ENCODE measurements around the gene FAM222B. TPM values are rescaled to one million over a fixed set of nuclear protein-coding genes. Genes with fewer than 3 reads are reported as not detected.

The FAM222B gene
- total and polyA plus RNA-seq, 9 of the 15 experiments (the other 6 are each of a cell fraction or from before 2014, with no cell fraction given) = 4.0 to 34.6 (median 7.5) TPM

GRCh38 chr17:28745786-28746411, 96.7 kb downstream of the FAM222B start:
- H3K4me1 ChIP-seq (replicated peaks in 1 of 2; ENCODE audit: control insufficient read depth in 2 of 2, insufficient read depth in 2 of 2, low read length in 2 of 2) = peaks cover 39 to 78% of the 10 kb centered on the region in 2 experiments
- ATAC-seq = no peak
- in situ Hi-C loops (cut with MboI) = no loop called here
- H3K9me3 ChIP-seq (replicated peaks; ENCODE audit: control insufficient read depth, insufficient read depth, low read depth, low read length) = no peaks in the 10 kb centered on the region
- peaks cover 60% of the 10 kb centered on the region for H3K79me2 ChIP-seq (ENCODE audit: control insufficient read depth, insufficient read depth, low read length)
- ChIA-PET CTCF (ENCODE audit: low intra/inter-chr PET ratio) (interaction anchor here (1.9 kb wide), 1 partner anchor 19 kb away, joined by 14 read pairs; the partner anchor contains the start of genes NEK8 and TLCD1), POLR2A (interaction anchor here (0.7 to 17.4 kb wide), 8 partner anchors 10 to 206 kb away, joined by 3 to 367 read pairs (median 4); partner anchors contain the start of genes NEK8, RPL23A and TLCD1)
- peak overlapping the region; percentile 94 for H3K4me2 ChIP-seq (ENCODE audit: insufficient read depth, low read length)
- intact Hi-C loops (cut with micrococcal nuclease) = no loop called here
- WGBS (ENCODE audit: insufficient coverage, low coverage, missing lambda C conversion rate) = 67% methylated on average over 4 of the region's 4 CpGs
- BruUV-seq (replicated peaks) = no TSS peak
- H3K27ac ChIP-seq (ENCODE audit: extremely low read depth, low read depth, low read length) = peak overlapping the region; percentile 96
- peak overlapping the region; percentile 87 for H3K4me3 ChIP-seq
- peak overlapping the region; percentile 93 to 99; a peak in 3 of 4 replicates for H3K9ac ChIP-seq (ENCODE audit: insufficient read depth in 1 of 2, low read depth in 2 of 2, low read length in 2 of 2)
- FAIRE-seq = no peak
- H3K27me3 ChIP-seq (ENCODE audit: control insufficient read depth in 2 of 2, insufficient read depth in 2 of 2, low read length in 2 of 2) = no peaks in the 10 kb centered on the region
- H3K36me3 ChIP-seq (ENCODE audit: control insufficient read depth, insufficient read depth, low read length) = peaks cover 60% of the 10 kb centered on the region
- no peak overlapping the region for H2AFZ ChIP-seq (ENCODE audit: low read depth, low read length)
- TF ChIP-seq ZNF316 (IDR thresholded peaks at IDR 0.05) (peak; percentile 94), MAFG (tag; conservative IDR thresholded peaks at IDR 0.05) (peak; percentile 80), POLR2G (IDR thresholded peaks at IDR 0.05; ENCODE audit: low read depth, low read length) (peak; percentile 18; the same call in 1 of the 2 replicates), SREBF2 (CRISPR knock-in tag; IDR thresholded peaks at IDR 0.05) (no peak), HMG20A (CRISPR knock-in tag; conservative IDR thresholded peaks at IDR 0.05) (no peak), MAFK (IDR thresholded peaks at IDR 0.05; ENCODE audit: low read length) (peak; percentile 70), CBX2 (IDR thresholded peaks at IDR 0.05; ENCODE audit: insufficient read depth, low read length, poor library complexity, severe bottlenecking) (no peak), C11orf30 (IDR thresholded peaks at IDR 0.05; ENCODE audit: low read depth) (peak; percentile 89), ZNF143 (CRISPR knock-in tag; IDR thresholded peaks at IDR 0.05) (0 out of 2 replicates have a peak, but pooled peaks have one; percentile 12), MAFF (IDR thresholded peaks at IDR 0.05; ENCODE audit: low read length) (peak; percentile 66)
- TF ChIP-seq, protein P1, sequence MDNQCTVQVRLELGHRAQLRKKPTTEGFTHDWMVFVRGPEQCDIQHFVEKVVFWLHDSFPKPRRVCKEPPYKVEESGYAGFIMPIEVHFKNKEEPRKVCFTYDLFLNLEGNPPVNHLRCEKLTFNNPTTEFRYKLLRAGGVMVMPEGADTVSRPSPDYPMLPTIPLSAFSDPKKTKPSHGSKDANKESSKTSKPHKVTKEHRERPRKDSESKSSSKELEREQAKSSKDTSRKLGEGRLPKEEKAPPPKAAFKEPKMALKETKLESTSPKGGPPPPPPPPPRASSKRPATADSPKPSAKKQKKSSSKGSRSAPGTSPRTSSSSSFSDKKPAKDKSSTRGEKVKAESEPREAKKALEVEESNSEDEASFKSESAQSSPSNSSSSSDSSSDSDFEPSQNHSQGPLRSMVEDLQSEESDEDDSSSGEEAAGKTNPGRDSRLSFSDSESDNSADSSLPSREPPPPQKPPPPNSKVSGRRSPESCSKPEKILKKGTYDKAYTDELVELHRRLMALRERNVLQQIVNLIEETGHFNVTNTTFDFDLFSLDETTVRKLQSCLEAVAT (IDR thresholded peaks at IDR 0.05) = no peak
- DNase-seq (ENCODE audit: extremely low read depth in 1 of 4, low spot score in 3 of 4) = no peak
- peaks cover 27% of the 10 kb centered on the region for H4K20me1 ChIP-seq (replicated peaks; ENCODE audit: control insufficient read depth, insufficient read depth, low read length)
- H3K9me1 ChIP-seq (ENCODE audit: control insufficient read depth, insufficient read depth, low read length) = no peaks in the 10 kb centered on the region

All from K562 (cell line).